ENCODE measurements around the gene AREL1. TPM values are rescaled to one million over a fixed set of nuclear protein-coding genes. Genes with fewer than 3 reads are reported as not detected.

AREL1 gene
- total and polyA plus RNA-seq, 10 of the 15 experiments (the other 5 are each of a cell fraction or from before 2014, with no cell fraction given), result 6.2 to 40.4 (median 23.7) TPM

DNA sequence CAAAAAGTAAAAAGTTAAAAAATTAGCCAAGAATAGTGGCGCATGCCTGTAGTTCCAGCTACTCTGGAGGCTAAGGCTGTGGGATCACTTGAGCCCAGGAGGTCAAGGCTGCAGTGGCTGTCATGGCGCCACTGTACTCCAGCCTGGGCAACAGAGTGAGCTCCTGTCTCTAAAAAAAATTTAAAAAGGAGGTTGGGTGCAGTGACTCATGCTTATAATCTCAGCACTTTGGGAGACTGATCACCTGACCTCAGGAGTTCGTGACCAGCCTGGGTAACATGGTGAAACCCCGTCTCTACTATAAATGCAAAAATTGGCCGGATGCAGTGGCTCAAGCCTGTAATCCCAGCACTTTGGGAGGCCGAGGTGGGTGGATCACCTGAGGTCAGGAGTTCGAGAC lies 42.0 kb upstream of the AREL1 start:
- H3K4me1 ChIP-seq (ENCODE audit: control insufficient read depth, insufficient read depth, low read length), result no peaks in the 10 kb centered on the region
- no peaks in the 10 kb centered on the region for H3K79me2 ChIP-seq (ENCODE audit: control insufficient read depth, insufficient read depth, low read length)
- ChIA-PET SMC1A (ENCODE audit: uncharacterized antibody, unreplicated experiment) (no interaction called here), CTCF (interaction anchor here (1.0 to 1.2 kb wide), 3 partner anchors 8 to 119 kb away, joined by 3 to 5 read pairs (median 3); partner anchors contain the start of gene YLPM1), RAD21 (ENCODE audit: unreplicated experiment) (no interaction called here), POLR2A (interaction anchor here (0.5 kb wide), 1 partner anchor 105 kb away, joined by 3 read pairs; no protein-coding TSS in a partner anchor)
- H3K9me3 ChIP-seq (replicated peaks; ENCODE audit: control insufficient read depth, insufficient read depth, low read length), result peaks cover 1% of the 10 kb centered on the region; the same call in 2 of the 3 replicates
- no peak overlapping the region for H3K4me2 ChIP-seq (ENCODE audit: control insufficient read depth, insufficient read depth)
- H3K27ac ChIP-seq (ENCODE audit: control insufficient read depth, insufficient read depth), result no peak overlapping the region
- no peaks in the 10 kb centered on the region for H3K36me3 ChIP-seq (ENCODE audit: control insufficient read depth in 2 of 2, insufficient read depth in 2 of 2, low read length in 1 of 2)
- intact Hi-C loops (cut with micrococcal nuclease; ENCODE audit: unreplicated experiment), result no loop called here
- H3K27me3 ChIP-seq (replicated peaks in 1 of 2; ENCODE audit: control insufficient read depth in 2 of 2, insufficient read depth in 2 of 2, low read length in 1 of 2), result no peaks in the 10 kb centered on the region
- no TSS peak for BruUV-seq (replicated peaks)
- FAIRE-seq (no peak), DNase-seq (ENCODE audit: low read depth, low spot score) (no peak), ATAC-seq (no peak)
- WGBS (ENCODE audit: insufficient coverage, insufficient replicate concordance, low lambda C conversion rate, missing lambda C conversion rate), result 53% methylated on average over 7 of the region's 7 CpGs
- no peak for TF ChIP-seq SMARCA5 (IDR thresholded peaks at IDR 0.05)
- no peak for TF ChIP-seq ZNF207 (IDR thresholded peaks at IDR 0.05; ENCODE audit: borderline replicate concordance)
- TF ChIP-seq, protein P1, sequence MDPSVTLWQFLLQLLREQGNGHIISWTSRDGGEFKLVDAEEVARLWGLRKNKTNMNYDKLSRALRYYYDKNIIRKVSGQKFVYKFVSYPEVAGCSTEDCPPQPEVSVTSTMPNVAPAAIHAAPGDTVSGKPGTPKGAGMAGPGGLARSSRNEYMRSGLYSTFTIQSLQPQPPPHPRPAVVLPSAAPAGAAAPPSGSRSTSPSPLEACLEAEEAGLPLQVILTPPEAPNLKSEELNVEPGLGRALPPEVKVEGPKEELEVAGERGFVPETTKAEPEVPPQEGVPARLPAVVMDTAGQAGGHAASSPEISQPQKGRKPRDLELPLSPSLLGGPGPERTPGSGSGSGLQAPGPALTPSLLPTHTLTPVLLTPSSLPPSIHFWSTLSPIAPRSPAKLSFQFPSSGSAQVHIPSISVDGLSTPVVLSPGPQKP (IDR thresholded peaks at IDR 0.05; ENCODE audit: low read depth, low read length), result no peak
- TF ChIP-seq, protein P2, sequence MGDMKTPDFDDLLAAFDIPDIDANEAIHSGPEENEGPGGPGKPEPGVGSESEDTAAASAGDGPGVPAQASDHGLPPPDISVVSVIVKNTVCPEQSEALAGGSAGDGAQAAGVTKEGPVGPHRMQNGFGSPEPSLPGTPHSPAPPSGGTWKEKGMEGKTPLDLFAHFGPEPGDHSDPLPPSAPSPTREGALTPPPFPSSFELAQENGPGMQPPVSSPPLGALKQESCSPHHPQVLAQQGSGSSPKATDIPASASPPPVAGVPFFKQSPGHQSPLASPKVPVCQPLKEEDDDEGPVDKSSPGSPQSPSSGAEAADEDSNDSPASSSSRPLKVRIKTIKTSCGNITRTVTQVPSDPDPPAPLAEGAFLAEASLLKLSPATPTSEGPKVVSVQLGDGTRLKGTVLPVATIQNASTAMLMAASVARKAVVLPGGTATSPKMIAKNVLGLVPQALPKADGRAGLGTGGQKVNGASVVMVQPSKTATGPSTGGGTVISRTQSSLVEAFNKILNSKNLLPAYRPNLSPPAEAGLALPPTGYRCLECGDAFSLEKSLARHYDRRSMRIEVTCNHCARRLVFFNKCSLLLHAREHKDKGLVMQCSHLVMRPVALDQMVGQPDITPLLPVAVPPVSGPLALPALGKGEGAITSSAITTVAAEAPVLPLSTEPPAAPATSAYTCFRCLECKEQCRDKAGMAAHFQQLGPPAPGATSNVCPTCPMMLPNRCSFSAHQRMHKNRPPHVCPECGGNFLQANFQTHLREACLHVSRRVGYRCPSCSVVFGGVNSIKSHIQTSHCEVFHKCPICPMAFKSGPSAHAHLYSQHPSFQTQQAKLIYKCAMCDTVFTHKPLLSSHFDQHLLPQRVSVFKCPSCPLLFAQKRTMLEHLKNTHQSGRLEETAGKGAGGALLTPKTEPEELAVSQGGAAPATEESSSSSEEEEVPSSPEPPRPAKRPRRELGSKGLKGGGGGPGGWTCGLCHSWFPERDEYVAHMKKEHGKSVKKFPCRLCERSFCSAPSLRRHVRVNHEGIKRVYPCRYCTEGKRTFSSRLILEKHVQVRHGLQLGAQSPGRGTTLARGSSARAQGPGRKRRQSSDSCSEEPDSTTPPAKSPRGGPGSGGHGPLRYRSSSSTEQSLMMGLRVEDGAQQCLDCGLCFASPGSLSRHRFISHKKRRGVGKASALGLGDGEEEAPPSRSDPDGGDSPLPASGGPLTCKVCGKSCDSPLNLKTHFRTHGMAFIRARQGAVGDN (IDR thresholded peaks at IDR 0.05), result no peak
- no peak for TF ChIP-seq TBL1XR1 (IDR thresholded peaks at IDR 0.05; ENCODE audit: low read depth, low read length)
- TF ChIP-seq CEBPB (IDR thresholded peaks at IDR 0.05; ENCODE audit: borderline replicate concordance in 1 of 2, low read depth in 2 of 2, low read length in 2 of 2), result no peak
- TF ChIP-seq FOXM1 (IDR thresholded peaks at IDR 0.05; ENCODE audit: low read depth, low read length), result no peak
- TF ChIP-seq, protein P3, sequence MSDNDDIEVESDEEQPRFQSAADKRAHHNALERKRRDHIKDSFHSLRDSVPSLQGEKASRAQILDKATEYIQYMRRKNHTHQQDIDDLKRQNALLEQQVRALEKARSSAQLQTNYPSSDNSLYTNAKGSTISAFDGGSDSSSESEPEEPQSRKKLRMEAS (IDR thresholded peaks at IDR 0.05; ENCODE audit: low read depth, low read length), result no peak
- TF ChIP-seq, protein P4, sequence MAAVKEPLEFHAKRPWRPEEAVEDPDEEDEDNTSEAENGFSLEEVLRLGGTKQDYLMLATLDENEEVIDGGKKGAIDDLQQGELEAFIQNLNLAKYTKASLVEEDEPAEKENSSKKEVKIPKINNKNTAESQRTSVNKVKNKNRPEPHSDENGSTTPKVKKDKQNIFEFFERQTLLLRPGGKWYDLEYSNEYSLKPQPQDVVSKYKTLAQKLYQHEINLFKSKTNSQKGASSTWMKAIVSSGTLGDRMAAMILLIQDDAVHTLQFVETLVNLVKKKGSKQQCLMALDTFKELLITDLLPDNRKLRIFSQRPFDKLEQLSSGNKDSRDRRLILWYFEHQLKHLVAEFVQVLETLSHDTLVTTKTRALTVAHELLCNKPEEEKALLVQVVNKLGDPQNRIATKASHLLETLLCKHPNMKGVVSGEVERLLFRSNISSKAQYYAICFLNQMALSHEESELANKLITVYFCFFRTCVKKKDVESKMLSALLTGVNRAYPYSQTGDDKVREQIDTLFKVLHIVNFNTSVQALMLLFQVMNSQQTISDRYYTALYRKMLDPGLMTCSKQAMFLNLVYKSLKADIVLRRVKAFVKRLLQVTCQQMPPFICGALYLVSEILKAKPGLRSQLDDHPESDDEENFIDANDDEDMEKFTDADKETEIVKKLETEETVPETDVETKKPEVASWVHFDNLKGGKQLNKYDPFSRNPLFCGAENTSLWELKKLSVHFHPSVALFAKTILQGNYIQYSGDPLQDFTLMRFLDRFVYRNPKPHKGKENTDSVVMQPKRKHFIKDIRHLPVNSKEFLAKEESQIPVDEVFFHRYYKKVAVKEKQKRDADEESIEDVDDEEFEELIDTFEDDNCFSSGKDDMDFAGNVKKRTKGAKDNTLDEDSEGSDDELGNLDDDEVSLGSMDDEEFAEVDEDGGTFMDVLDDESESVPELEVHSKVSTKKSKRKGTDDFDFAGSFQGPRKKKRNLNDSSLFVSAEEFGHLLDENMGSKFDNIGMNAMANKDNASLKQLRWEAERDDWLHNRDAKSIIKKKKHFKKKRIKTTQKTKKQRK (IDR thresholded peaks at IDR 0.05; ENCODE audit: low read depth, low read length), result no peak
- TF ChIP-seq CBFB (IDR thresholded peaks at IDR 0.05; ENCODE audit: low read depth), result no peak
- TF ChIP-seq NFYA (IDR thresholded peaks at IDR 0.05; ENCODE audit: borderline replicate concordance, low read depth, low read length), result no peak
- TF ChIP-seq WRNIP1 (IDR thresholded peaks at IDR 0.05; ENCODE audit: borderline replicate concordance, low read depth, low read length), result no peak
- no peak for TF ChIP-seq SIN3A (IDR thresholded peaks at IDR 0.05; ENCODE audit: low read depth, low read length)
- TF ChIP-seq JUND (IDR thresholded peaks at IDR 0.05; ENCODE audit: low read depth, low read length), result no peak
- H3K9ac ChIP-seq (ENCODE audit: control insufficient read depth, insufficient read depth, low read length), result no peak overlapping the region
- no peak overlapping the region for H3K4me3 ChIP-seq
- H4K20me1 ChIP-seq (ENCODE audit: control insufficient read depth, insufficient read depth), result no peaks in the 10 kb centered on the region
- in situ Hi-C loops (cut with MboI), result no loop called here
- H2AFZ ChIP-seq (ENCODE audit: control insufficient read depth, low read depth, low read length), result no peak overlapping the region

Measured in GM12878 (cell line).